ENCODE measurements around the gene ATG13.
"Not testable (repeated sequence)": the region's sequence is repeated elsewhere in the genome, so short reads cannot be mapped to it uniquely, and the experiment has no call there.

ATG13 gene

DNA sequence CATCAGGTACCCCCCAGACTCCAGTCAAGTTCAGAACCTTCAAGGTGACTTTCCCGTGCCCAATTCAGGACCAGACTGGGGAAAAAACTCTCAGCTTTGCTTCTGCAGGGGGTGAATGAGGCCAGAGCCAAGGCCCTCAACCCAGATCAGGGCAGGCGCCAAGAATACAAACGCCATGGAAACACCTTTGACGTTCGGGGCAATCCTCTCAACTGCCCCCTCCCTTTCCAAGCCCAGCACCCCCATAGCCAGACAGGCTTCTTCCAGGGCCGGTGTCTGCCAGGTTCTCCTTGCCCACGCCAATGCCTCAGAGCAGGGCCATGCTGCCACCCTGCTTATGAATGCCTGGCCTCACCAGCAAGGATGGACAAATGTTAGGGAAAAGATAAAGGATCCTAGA, 77.3 kb downstream of the ATG13 start:
- in situ Hi-C loops (cut with MboI; ENCODE audit: low sequenced_read_pairs), result no loop called here

DNA sequence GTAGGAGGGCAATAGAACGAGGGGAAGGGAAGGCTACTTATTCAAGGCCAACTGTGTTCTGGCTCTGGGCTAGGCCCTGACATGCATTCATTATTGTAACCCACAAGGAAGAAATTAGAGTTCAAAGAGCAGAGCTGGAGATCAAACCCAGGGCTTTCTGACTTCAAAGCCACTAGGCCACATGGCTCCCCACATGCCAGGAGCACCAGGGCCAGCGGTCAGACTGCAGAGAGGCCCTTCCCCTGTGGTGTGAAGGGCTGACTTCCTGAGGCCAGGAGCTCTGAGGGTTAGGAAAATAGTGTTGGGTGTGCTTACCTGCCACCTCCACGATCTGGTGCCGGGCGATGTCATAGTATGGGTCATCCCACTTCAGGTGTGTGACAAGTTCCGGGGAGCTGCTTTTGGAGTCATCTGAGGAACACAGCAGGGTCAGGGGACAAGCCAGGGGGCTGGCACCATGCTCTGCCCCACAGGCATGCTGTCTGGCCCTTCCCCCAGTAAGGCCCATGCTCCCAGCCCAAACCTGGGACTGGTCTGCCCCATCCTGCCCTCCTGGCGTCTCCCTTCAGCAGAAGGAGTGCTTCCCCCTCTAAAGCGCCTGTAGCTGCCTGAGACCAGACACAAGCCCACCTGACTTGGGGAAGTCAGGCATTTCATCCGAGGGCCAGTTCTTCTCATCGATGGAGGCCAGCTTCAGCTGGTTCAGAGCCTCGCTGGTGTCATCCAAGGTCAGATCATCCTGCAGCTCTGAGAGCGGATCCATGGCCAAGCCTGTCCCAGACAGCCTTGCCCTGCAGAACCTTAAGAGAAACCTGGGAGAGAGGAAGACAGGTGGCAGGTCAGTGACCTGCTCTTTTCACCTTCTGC, 78.2 kb downstream of the ATG13 start:
- in situ Hi-C loops (cut with MboI; ENCODE audit: low sequenced_read_pairs), result no loop called here

DNA sequence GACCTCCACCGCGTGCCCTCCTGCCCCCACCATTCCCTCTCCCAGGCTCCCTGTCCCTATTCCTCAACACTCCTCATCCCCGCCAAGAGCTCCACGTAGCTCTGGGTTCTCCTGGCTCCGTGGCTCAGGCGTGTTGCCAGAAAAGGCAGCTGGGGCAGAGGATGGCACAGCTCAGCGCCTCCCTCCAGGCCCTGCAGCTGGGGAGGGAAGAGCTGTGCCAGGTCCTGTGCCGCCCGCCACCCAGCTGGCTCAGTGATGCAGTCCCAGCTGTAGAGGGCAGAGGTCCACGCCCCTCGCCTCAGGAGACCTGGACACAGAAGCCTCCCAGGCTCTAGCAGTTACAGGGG, 78.8 kb downstream of the ATG13 start:
- in situ Hi-C loops (cut with MboI; ENCODE audit: low sequenced_read_pairs), result no loop called here

DNA sequence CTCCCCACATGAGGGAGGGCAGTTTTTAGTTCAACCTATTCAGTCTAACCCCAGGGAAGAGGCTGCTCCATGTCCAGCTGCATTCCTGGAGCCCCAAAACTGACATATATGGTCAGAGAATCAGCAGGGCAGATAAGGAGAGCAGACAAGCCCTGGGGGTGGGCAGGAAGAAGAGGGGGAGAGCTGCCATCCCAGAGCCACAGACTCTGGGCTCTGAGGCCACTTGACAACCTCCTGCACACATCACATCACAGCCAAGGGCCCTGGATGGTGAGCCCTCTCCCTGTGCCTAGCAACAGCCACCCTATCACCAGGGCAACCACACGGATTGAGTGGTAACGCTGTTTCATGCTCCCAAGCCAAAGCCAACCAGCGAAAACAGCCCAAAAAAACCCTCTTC, 80.0 kb downstream of the ATG13 start:
- in situ Hi-C loops (cut with MboI; ENCODE audit: low sequenced_read_pairs), result no loop called here

DNA sequence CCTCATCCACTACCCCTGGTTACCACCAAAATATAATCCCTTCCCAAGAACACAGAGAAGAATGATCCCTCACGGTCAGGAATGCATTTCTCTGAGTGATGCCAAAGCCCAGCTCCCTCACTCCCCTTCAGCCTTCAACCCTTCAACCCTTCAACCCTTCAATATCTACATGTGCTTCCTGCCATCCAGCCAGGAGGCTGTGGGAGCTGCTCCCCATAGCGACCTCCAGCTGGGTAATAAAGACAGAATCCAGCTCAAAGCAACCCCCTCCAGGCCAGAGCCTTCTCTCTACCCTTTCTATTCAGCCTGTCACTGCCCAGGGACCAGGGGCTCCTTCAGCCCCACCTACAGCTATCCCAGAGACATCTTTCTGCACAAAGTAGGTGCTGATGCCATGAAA, 80.4 kb downstream of the ATG13 start:
- in situ Hi-C loops (cut with MboI; ENCODE audit: low sequenced_read_pairs), result no loop called here

DNA sequence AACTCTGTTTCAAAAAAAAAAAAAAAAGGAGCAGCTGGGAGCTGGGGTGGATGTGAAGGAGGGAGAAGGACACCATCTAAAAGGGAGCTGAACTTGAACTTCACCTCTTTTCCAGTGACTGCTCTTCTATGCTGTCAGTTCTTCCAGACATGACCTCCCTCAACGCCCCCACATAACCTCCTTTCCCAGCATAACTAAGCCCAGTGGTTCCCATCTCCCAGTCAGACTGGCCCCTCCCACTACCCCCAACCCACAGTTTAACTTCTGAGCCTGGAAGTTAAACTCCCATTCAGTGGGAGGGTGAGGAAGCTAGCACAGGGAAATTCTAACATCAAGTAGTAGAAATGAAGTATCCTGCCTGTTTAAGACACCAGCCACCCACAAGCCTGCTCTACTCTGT, 81.2 kb downstream of the ATG13 start:
- in situ Hi-C loops (cut with MboI; ENCODE audit: low sequenced_read_pairs), result no loop called here

DNA sequence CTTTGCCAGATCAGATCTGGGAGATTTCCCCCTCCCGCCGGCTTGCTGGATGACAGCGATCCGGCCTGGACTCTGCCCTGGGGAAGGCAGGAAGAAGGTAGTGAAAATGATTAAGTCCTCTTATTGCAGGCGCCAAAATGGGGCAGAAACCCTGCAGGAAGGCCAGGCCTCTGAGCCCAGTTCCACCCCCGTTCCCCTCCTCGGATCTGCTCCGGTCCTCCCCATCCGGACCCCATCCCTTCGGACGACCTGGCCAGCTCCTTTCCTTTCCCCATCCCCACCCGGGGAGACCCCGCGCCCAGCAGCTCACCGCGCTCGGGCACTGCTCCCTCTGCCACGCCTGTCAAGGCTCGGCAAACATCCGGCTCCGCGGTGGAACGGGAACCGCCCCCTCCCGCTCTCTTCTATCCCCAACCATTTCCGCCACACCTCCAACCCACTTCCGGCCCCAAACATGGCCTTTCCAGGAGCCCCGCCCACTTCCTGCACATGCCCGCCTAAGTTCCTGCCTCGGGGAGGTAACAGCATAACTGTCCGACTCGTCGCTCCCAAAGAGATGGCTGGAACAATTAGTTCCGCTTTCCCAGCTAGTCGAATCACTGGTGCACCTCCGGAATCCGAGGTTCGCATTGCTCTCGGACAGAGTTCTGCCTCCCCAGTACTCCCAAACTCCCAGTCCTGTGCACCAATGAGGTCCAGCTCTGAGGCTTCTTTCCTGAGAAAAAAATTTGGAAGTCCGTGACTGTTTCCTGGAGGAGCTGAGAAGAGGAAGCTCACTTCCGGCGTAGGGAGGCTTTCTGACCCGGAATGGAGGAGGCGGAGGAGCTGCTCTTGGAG, 83.1 kb downstream of the ATG13 start, which contains the start of the genes ARHGAP1 and ZNF408:
ARHGAP1 (minus strand) TSS at position 379 of the 837 bp plus-strand sequence. CDS start 4,512 bp downstream, outside the sequence.
ZNF408 (plus strand) TSS at position 791 of the 837 bp plus-strand sequence; CDS start at position 808, 17 bp downstream.
- in situ Hi-C loops (cut with MboI; ENCODE audit: low sequenced_read_pairs), result no loop called here

DNA sequence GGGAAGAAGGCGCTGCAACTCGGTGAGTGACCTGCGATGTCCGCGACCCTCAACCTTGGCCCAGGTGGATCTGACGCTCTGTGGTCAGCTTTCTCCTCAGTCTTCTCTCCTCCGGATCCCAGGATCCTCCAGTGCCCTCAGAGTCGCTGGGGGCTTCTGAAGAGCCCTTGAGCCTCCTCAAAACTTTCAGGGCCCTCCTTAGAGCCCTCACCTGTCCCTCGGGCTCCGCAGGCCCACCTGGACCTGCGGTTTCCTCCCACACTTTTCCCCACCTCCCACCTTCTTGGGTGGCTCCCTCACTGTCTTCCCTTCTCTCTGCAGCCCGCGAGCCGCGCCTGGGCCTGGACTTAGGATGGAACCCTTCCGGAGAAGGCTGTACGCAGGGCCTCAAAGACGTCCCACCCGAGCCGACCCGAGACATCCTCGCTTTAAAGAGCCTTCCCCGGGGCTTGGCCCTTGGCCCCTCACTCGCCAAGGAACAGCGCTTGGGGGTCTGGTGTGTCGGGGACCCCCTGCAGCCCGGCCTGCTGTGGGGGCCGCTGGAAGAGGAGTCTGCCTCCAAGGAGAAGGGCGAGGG, 83.8 kb downstream of the ATG13 start:
- in situ Hi-C loops (cut with MboI; ENCODE audit: low sequenced_read_pairs), result no loop called here

DNA sequence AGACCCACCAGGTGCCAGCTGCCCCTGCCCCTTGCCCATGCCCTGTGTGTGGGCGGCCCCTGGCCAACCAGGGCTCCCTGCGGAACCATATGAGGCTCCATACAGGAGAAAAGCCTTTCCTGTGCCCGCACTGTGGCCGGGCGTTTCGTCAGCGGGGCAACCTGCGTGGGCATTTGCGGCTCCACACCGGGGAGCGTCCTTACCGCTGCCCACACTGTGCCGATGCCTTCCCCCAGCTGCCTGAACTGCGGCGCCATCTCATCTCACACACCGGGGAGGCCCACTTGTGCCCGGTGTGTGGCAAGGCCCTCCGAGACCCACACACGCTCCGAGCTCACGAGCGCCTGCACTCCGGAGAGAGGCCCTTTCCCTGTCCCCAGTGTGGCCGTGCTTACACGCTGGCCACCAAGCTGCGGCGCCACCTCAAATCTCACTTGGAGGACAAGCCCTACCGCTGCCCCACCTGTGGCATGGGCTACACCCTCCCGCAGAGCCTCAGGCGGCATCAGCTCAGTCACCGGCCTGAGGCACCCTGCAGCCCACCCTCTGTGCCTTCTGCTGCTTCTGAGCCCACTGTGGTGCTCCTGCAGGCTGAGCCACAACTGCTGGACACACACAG, 87.8 kb downstream of the ATG13 start:
- in situ Hi-C loops (cut with MboI; ENCODE audit: low sequenced_read_pairs), result no loop called here

DNA sequence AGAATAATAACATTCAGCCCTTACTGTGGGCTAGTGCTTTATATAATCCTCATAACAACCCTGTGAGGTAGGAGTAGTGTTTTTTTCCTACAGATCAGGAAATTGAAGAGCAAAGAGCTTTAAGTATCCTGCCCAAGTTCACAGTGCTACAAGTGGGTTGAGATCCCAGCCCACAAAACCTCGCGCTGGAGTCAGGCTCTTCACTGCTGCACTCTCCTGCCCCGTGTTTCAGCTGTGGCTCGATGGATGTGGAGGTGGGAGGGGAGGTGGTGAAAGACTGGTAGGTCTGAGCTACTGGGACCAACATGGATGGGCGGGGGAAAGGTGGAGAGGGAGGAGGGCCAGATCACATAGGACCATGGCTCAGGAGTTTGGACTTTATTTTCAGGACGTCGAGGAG, 89.5 kb downstream of the ATG13 start:
- in situ Hi-C loops (cut with MboI; ENCODE audit: low sequenced_read_pairs), result no loop called here

DNA sequence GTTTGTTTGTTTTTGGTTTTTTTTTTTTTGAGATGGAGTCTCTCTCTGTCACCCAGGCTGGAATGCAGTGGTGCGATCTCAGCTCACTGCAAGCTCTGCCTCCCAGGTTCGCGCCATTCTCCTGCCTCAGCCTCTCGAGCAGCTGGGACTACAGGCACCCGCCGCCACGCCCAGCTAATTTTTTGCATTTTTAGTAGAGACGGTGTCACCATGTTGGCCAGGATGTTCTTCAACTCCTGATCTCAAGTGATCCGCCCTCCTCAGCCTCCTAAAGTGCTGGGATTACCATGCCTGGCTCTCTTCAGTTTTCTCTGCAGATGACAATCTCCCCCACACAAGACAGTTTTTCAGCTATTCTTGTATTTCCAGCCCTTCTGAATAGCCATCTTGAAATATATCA, 92.0 kb downstream of the ATG13 start:
- in situ Hi-C loops (cut with MboI; ENCODE audit: low sequenced_read_pairs), result not testable (repeated sequence)

DNA sequence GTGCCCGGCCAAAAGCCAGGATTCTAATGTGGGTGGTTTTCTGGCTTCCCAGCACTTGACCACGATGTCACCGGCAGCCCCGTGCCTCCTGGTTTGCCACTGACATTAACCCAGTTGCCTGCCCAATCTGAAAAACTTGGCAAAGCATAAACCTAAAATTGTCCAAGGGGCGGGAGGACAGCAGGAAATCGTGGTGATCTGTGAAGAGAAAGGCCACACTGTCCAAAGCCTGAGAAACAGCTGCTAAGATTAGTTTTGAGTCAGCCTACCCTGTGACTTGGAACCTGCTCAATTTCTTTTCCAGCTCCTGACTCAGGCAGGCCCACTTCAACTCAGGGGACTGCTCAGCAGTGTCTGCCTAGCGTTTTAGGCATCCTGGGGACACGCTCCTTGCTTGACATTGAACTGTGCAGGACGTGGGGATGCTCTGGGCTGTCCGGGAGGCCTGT, 93.5 kb downstream of the ATG13 start:
- in situ Hi-C loops (cut with MboI; ENCODE audit: low sequenced_read_pairs), result no loop called here

DNA sequence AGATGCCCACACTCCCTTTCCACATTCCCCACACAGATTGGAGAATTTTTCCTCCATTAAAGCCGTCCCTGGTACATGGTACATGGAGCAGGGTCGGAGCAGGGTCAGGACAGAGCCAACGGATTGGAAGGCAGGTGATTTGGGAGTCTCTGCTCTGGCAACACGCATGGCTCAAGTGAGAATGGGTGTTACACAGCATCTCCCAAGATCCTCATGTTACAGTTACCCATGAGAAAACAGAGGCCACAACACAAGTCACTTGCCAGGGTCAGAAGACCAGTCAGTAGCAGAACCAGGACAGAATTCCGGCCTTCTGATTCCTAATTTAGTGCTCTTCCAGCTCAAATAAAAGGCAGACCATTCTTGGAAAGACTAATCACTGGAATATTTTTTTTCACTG, 94.0 kb downstream of the ATG13 start:
- in situ Hi-C loops (cut with MboI; ENCODE audit: low sequenced_read_pairs), result no loop called here

DNA sequence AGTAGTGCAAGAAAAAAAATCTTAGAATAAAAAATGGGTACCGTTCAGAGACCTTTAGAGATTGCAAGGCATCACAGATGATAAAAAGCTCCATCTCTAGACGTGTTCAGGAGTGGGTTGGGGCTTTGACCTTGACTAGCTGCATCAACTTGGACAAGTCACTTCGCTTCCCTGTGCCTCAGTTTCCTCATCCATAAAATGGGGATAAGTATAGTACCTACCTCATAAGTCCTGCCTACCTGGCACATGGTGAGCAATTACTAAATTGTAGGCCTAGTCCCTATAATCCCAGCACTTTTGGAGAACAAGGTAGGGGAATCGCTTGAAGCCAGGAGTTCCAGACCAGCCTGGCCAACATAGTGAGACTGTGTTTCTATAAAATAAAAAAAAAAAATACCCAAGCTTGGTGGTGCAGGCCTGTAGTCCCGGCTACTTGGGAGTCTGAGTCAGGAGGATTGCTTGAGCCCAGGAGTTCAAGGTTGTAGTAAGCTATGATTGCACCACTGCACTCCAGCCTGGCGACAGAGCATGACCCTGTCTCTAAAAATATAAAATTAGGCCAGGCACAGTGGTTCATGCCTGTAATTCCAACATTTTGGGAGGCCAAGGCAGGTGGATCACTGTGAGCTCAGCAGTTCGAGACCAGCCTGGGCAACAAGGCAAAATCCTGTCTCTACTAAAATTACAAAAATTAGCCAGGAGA, 95.7 kb downstream of the ATG13 start:
- in situ Hi-C loops (cut with MboI; ENCODE audit: low sequenced_read_pairs), result no loop called here

DNA sequence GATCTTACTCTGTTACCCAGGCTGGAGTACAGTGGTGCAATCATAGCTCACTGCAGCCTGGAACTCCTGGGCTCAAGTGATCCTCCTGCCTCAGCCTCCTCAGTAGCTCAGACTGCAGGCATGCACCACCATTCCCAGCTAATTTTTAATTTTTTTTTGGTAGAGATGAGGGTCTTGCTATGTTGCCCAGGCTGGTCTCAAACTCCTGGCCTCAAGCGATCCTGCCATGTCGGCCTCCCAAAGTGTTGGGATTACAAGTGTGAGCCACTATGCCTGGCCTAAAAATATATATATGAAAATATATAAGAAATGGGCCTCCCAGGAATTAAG, 100.4 kb downstream of the ATG13 start:
- in situ Hi-C loops (cut with MboI; ENCODE audit: low sequenced_read_pairs), result not testable (repeated sequence)

DNA sequence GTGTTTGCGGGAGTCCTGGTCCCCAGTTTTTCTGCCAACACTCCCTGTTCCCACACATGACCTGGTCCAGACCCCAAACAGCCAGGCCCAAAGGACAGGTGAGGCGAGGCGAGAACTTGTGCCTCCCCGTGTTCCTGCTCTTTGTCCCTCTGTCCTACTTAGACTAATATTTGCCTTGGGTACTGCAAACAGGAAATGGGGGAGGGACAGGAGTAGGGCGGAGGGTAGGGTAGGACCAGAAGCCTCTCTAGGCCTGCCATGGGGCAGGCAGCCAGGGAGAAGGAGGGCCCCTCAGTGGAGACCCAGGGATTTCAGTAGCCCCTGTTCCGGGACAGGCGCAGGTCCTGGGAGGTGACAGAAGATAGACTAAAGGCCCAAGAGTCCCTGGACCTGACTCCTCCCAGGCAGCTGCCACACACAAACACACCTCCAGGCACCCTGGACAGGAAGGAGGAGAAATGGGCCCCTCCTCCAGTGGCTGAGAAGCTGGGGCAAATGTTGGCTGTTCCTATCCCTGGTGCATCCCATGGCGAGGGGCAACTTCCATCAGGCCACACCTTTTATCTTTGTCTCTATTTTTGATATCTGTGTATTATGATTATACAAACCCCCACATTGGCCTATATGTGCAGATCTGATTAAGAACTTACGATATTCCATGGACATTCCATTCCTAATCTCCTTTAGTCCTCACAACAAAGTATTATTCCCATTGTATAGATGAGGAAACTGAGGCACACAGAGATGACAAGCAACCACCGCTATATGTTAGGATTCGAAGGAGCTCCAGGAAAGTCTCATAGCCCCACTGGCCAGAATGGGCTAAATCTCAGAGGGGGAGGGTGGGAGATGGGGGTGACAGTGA, 101.0 kb downstream of the ATG13 start:
- in situ Hi-C loops (cut with MboI; ENCODE audit: low sequenced_read_pairs), result no loop called here

DNA sequence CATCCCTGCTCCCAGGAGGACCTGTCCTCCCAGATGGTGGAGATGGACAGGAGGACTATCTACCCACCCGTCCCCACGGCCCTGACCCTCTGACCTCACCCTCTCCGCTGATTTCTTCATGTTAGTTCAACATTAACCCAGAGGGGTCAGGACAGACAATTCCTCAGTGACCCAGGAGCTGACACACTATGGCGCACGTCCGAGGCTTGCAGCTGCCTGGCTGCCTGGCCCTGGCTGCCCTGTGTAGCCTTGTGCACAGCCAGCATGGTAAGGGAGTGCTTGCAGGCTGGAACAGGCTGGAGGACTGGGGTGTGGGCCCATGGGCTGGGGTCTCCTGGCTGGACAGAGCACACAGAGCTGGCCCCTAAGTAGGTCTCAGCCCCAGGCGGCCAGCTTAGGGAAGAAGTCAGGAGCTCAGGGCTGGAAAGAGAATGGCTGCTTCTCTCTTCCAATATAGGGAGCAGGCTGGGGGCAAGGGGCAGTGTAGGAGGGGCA, 101.7 kb downstream of the ATG13 start, which contains the start of gene F2:
F2 (plus strand) TSS at position 166 of the 495 bp plus-strand sequence; CDS start at position 189, 23 bp downstream.
- in situ Hi-C loops (cut with MboI; ENCODE audit: low sequenced_read_pairs), result no loop called here

DNA sequence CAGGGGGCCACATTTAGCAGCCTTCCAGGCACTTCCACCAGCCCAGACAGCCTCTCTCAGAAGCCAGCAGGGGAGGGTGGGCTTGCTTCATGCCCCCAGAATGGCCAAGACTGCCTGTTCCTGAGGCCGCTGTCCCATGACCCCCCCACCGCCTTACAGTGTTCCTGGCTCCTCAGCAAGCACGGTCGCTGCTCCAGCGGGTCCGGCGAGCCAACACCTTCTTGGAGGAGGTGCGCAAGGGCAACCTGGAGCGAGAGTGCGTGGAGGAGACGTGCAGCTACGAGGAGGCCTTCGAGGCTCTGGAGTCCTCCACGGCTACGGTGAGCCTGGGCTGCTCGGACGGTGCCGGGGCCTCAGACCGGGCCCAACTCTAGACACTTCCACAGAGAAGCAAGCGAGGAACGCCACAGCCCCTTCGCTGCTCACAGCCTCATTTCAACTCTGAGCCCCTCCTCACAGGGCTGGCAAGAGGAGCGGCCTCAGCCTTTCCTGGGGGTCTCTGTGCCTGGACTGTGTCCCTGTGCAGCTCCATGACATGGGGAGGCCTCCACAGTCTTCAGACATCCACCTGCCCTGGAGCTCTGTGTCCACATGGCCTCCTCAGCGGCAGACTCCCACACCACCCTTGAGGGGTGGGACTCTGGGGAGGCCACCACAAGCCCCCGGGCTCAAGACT, 102.3 kb downstream of the ATG13 start:
- in situ Hi-C loops (cut with MboI; ENCODE audit: low sequenced_read_pairs), result no loop called here

DNA sequence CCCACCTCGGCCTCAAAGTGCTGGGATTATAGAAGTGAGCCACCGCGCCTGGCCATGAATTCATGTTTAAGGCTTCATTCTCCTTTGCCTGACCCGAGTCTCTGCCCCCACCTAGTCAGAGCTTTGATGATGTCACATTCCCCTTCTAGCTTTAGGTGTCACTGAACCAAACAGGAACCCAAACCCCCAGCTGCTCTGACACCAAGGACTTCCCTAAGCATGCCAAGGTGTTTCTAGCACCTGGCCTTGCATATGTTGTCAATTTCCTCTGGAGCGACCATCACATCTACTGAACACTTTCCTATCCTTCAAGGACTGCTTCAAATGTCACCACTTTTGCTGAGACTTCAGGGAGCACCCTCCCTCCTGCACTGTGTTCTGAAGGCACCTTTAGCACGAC, 103.9 kb downstream of the ATG13 start:
- in situ Hi-C loops (cut with MboI; ENCODE audit: low sequenced_read_pairs), result no loop called here

Data from hTERT RPE-1 (cell line).